COLO829 (cell line): ENCODE measurements around the gene SKIC3.

Experiments
- DNase-seq: peaks from one replicate; pipeline ENCODE4 v3.0.0; 2012; ENCODE audit warnings: low spot score

Gene SKIC3

DNA sequence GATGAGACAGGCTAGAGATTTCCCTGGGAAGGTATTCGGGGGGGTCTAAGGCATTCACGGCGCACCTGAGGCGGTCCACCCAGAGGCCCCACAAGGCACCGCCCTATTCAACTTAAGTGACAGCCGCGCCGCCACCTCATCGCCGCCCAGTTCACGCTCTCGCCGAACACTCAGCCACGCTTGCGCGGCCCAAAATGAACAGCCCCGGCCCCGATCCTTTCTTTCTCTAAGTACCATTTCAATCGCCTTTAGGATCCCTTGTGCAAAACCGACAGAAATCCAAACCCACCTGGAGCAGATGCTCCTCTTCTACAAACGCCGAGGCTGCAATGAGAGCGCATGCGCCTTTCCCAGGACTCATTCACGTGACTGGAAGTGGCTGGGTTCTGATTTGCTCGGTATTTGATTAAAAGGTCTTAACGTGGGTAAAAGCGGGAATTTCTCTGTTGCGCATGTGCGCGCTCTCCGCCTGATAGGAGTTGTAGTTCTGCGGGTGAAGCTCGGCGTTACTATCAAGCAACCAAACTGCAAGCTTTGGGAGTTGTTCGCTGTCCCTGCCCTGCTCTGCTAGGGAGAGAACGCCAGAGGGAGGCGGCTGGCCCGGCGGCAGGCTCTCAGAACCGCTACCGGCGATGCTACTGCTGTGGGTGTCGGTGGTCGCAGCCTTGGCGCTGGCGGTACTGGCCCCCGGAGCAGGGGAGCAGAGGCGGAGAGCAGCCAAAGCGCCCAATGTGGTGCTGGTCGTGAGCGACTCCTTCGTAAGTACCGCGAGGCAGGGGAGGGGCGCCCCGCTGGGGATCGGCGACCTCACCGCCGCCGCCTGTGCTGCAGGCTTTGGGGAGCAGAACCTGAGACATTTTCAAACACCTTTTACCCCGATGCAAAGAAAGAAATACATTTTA lies at the start of gene SKIC3, which contains the start of gene ARSK:
Gene SKIC3 (minus strand): TSS at position 331 of the 902 bp plus-strand sequence. CDS start 7,827 bp downstream, outside the sequence.
Gene ARSK (plus strand): TSS at position 455 of the 902 bp plus-strand sequence. CDS start 178 bp downstream, at position 633.
- DNase-seq, result peak; percentile 88

DNA sequence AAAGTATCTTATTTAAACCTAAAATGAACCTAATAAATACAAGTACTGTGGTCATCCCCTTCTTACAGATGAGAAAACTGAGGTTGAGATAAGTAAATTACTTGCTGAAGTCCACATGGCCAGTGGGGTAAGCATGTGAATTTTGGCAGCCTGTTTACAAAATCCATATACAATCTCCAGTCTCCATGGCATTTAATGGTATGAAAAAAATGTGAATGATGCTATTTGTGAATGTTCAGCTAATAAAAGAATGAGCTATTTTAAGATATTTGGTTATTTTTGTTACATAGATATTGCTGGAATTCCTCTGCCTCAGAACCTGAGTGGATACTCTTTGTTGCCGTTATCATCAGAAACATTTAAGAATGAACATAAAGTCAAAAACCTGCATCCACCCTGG lies 45.8 kb upstream of the SKIC3 start:
- no peak for DNase-seq

DNA sequence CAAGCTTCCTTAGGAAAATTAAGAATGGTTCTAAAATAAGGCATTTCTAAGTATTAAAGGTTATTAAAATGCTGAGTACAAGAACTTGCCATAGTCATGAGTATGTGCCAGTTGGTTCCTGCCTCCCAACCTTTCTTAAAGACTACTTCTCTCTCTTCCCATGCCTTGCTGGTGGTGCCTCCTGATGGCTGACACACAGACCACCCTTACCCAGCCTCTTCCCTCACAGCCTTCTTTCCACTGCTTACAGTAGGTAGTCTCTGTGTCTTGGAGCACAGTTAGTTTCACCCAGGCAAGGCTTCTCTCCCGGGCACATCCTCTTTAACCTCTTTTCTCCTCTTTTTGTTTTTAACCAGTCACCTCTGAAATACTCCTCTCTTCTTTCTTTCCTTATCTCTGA lies 44.5 kb upstream of the SKIC3 start:
- DNase-seq, result no peak

DNA sequence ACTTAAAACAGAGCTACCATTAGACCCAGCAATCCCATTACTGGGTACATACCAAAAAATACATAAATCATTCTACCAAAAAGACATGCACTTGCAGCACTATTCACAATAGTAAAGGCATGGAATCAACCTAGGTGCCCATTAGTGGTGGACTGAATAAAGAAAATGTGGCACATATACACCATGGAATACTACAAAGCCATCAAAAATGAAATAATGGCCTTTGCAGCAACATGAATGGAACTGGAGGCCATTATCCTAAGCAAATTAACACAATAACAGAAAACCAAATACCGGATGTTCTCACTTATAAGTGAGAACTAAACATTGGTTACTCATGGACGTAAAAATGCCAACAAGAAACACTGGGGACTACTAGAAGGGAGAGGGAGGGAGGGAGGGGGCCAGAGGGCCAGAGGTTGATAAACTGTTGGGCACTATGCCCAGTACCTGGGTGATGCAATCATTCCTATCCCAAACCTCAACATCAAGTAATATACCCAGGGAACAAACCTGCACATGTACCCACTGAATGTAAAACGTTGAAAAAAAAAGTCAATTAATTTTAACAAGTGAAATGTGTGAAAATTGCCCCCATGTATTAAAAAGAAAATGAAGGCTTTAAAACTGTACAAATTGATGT lies 40.6 kb upstream of the SKIC3 start:
- no peak for DNase-seq

DNA sequence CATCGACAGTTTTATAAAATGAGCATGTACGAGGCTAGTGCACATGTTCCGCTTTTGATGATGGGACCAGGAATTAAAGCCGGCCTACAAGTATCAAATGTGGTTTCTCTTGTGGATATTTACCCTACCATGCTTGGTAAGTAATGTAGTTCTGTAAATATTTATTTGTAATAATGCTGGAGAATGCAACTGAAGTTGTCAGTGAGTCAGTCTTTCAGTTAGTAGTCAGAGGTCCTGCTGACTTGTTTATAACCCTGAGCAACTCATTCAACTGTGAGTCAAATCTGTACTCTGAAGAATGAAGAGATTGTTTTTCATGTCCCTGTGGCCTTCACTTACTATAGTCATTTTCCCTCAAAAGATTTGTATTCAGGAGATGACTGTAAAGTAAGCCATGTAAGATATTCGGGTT lies 36.7 kb upstream of the SKIC3 start:
- DNase-seq, result peak; percentile 62

DNA sequence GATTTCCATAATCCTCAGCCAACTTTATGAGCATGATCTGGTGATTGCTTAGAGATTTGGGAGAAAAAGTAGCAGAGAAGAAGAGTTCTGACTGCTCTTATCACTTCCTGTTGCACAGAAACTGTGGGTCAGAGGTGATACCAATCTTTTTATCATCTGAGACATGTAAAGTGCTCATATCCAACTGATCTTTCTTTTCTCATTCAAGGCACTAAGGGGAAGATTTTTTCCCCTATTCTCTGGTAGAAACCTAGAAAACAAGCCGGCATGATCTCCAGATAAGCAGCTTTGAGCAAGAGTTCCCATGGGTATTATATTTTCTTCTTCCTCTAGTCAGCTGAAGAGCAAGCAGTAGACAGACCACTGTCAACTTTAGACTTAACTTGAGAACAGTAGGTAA lies 36.1 kb upstream of the SKIC3 start:
- no peak for DNase-seq

DNA sequence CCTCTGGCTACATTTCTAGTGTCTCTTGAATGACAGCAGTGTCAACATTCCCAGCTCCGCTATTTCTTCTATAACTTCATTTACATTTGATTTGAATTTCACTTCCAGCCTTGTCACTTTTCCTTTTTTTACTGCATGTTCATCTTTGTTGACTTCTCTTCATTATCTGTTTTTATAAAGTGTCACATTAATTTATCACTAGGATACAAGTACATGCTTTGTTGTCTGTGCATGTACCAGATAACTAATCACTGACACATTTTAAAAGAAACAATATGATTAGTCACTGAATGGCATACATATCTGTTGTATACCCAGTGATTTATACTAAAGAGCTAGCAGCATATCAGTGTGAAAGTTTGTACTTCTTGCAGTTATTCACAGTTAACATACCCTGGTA lies 29.2 kb upstream of the SKIC3 start:
- DNase-seq, result no peak

DNA sequence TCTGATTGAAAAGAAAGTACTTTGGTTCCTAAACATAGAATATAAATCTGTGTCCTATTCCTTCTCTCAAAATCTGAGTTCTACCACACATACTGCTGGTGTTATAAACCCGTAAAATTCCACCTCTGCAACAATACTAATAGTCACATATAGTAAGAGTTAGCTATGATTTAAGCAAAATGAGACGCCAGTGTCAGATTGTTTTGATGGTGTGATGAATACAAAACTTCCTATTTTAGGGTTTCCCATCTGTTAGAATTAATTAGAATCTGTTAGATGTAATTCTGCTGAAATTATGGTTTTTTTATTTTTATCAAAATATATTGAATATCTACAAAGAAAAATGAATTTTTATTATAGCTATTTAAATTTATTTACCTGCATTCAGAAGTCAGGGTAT lies 26.8 kb upstream of the SKIC3 start:
- DNase-seq, result no peak

DNA sequence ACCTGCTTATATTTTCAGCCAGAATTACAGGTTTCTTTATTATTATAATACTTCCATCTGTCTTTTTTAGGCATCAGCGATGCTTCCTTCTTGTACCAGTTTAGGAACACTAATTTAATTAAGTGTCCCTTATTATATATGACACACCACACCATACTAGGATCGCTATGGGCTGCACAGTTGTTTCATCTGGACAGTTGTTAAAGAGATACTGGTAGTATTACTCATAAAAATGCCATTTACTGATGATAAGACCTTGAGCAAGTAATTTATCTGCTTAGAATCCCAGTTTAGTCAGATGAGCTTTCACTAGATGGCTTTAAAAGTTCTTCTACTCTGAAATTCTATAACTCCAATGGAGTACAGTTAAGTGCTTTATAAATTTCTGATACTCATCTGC lies 17.2 kb upstream of the SKIC3 start:
- DNase-seq, result no peak

DNA sequence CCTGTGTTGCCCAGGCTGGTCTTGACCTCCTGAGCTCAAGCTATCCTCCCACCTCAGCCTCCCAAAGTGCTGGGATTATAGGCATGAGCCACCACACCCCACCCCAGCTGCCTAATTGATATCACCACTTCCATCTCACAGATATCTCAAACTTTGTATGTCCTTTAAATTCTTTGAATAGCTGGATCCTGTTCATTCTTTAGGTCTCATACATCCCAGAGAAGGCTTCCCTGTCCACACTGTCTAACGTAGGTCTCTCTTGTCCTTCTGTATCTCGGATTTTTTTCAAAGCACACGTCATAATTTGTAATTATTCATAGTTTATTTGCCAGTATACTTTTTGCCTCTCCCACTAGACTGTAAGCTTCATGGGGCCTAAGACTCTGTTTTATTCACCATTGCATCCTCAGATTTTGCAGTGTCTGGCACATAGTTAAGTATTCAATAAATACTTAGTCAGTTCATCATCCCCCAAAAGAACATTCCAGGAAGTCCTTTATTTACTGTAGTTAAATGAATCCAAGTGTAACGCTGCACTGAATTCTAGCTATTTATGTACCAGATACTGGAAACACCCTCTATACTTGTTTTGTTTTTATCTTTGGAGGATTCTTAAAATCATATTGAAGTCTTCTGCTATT lies 10.6 kb upstream of the SKIC3 start:
- DNase-seq, result no peak

DNA sequence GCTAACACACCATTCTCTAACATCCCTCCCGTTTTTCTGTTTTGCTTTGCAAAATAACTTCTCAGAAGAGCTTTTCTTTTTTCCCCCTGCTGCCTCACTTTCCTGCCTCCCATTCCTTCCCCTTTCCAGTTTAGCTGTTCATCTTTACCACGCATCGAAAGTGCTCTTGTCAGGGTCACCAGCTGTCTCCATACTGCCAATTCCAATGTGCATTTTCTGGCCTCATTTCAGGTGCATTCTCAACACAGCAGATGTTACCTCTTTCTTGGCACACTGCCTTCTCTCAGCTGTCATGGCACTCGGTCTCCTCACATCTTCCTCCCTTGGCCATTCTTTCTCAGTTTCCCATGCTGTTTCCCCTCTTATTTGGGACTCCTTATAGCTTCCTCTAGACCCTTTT lies 9.7 kb upstream of the SKIC3 start:
- no peak for DNase-seq

DNA sequence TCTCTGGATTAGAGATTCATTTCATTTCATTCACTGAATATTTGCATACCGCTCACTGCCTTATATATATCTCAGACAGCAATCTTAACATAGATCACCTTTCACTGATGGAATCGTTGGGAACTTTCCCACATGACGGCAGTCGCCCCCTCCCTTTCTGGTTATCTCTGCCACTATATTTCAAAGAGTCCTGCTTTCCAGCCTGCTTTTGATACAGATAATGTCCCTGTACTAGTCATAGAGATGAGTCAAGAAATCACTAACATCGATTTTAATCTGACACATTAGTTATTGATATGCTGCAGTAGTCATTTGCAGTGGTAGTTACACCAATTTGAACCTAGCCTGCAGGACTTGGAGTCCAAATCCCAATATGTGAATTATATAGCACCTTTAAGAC lies 8.6 kb upstream of the SKIC3 start:
- no peak for DNase-seq

DNA sequence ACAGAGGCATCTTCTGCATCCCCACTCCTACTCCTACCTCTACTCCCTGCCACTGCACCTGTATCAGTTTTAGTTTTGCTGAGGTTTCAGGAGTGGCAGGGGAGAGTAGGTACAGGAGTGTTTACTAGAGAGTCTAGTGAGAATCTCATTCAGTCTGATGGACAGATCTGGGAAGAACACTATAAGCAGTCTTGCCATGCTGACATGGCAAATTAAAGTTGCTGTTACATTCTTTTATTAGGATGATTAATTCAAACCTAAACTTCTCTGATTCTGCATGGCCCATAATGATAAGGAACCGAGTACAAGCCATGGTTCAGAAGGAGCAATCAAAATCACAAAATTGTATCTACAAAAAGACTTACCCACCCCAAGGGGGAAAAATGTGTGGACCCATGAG lies 7.5 kb upstream of the SKIC3 start:
- DNase-seq, result no peak

DNA sequence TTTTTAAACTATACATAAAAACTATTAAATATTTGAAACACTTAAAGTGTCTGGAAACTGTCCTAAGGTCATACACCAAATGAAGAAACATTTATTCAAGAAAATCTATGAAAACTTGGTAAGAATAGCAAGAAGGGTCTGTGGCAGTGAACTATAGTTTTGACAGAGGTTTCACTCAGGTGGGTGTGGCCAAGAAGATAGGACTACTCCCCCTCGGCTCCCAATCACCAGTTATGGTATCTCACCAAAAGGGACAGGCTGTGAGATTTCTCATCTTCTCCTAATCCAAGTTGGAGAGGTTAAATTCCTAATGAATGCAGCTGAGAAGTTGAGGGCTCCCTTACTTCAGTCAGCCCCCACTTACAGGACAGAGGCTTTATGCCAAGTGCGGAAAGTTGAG lies 3.1 kb upstream of the SKIC3 start:
- DNase-seq, result no peak

DNA sequence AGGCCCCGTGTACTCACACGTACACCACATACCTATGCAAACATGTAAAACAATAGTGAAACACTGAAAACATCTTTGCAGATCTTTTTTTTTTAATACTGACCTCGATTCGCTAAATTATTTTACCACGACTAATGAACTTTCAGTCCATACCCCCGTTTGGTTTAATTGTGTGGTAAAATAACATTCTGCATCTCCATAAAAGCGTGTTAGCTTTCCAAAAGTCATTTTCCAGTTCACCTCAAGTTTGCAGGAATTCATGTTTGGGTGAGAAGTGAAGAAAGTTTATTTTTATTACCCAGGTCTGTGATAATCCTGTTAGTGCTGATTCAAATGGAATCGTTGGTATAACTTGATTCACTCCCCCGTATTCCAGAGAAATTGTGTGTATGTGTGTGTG lies 776 bp upstream of the SKIC3 start:
- DNase-seq, result no peak

DNA sequence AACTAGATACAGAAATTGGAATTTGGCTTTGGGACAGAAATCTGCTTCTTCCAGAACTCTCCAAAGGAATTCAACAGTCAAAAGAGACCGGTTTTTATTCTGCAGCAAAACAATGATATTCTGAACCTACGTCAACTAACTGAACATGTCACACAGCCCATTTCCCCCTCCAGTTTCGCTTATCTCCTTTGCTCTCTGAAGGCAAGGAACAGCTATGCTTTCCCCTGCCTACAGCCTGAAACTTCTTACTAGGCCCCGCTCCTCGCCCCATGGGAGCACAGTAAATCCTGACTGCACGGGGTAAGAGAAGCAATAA lies 488 bp downstream of the SKIC3 start:
- no peak for DNase-seq

DNA sequence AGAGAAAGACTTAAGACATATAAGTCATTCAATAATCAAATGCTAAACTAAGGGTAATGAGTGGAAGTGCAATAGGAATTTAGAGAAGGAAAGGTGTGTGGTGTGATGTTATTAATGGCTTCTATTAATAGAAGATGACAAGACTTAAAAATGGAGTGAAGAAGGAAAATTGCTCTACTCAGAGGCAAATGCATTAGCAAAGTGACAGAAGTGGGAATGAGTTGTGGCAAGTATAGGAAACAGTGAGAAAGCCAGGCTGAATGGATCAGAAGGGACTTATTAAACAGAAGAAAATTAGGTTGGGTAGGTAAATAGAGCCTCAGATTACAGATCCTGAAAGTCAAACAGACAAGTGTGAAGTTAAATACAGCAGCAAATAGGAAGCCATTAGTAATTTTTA lies 5.7 kb downstream of the SKIC3 start:
- no peak for DNase-seq

DNA sequence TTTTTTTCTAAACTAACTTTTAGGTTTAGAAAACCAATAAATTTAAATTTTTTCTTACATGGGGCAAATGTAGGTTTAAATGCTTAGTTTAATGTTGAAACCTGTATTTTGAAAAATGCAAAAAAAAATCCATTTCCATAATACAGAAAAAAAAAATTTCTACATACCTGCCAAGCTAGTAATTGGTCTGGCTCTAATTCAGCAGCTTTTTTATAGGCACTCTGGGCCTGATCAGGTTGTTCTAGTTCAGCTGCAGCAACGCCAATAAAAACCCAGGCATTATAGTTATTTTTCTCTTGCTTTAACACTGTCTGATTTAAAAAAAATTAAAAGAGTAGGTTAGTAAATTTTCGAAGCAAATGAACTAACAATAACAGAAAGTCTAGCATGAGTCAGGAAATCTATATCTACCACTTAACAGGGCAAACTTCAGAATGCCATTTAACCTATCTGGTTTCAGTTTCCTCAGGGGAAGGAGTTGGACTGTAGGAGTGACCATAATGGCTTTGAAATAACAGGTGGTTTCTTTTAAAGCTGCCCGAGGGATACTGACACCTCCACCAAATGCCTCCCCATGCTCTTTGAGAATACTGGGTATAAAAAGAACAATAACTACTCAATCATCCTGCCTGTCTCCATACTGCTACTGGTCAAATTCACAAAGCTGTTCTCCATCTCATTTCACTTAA lies 11.6 kb downstream of the SKIC3 start:
- no peak for DNase-seq

DNA sequence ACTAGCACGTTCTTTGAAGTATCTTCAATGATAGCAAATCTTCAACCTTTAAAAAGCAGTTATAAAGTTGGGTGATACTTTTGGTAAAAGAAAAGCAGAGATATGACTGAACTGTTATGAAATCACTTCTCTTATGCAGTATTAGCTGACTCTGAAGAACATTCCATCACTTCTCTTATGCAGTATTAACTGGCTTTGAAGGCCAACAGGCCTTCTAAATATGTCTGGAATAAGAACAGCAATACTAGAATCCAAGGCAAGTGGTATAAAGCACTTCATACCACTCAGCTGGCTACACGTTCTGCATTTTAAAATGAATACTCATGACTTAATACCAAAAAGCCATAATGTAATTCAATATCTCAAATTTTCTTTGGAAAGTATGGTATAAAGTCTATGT lies 17.3 kb downstream of the SKIC3 start:
- DNase-seq, result no peak

DNA sequence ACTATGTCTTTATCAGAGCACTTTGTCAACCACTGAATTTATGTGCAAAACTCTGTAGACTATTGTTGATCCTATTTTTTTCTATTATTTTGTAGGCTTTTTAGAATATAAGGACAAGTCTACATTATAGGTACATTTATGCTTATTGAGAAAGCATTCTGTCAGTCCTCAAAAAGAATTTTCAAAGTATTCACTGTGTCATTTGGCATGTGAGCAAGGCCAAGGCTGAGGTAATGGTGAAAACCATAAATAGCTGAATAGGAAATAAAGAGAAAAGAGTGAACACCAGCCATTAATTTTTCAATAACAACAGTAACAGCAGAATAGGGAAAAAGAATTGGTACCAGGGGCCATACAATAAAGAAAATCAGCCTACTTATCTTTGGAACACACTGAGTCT lies 21.0 kb downstream of the SKIC3 start:
- DNase-seq, result no peak

DNA sequence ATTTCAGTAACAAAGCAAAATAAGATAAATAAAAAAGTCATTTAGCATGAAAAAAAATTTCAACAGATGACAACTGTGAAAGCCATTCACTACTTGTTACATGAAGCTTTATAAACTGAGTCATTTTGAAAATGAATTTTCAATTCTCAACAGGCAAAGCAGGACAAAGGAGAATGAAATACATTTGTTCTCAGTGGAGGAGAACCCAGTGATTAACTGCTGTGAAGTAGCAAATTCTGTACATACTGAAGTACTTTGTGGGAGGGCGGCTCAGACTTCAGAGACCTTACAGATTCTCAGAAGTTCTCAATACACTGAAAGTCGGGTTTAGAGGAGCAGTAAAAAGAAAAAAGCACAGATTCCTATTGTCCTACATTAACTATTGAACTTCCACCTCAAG lies 21.7 kb downstream of the SKIC3 start:
- DNase-seq, result no peak

DNA sequence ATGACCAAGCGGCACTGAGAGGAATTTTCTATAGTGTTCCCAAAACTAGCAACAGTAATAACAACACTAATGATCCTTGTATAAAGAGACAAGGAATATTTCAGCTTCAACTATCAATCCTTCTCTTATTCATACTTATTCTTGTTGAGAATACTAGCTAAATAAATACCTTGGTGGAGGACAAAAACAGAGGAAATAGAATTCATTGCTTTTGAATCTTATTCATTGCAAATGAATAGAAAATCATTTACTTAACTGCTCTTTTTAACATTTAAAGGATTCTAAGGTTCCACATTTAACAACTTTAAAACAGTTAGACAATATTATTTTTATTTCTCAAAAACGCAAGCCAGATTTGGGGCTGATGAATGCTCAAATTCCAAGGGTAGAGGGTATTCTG lies 22.4 kb downstream of the SKIC3 start:
- no peak for DNase-seq

DNA sequence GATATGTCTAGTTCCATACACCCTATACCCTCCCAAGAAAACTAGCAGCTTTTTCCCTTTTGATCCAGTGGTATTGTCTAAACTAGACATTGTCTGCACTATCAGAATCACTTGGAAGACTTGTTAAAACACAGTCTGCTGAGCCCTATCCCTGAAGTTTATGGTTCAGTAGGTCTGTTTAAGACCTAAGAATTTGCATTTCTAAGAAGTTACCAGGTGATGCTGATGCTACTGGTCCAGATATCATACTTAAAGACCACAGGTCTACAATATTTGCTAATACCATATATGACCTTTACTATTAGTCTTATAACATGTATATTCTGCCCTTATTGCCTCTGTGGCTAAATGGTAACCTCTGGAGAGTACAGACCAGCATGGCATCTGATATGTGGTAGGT lies 23.3 kb downstream of the SKIC3 start:
- DNase-seq, result no peak
